Measurements from ENCODE around the gene AMOTL1. TPM values are rescaled to one million over a fixed set of nuclear protein-coding genes. Genes with fewer than 3 reads are reported as not detected.

The AMOTL1 gene
- total and polyA plus RNA-seq, 2 donors (not counting 3 experiments of a cell fraction or from before 2014, with no cell fraction given), result 12.5 to 37.8 TPM

DNA sequence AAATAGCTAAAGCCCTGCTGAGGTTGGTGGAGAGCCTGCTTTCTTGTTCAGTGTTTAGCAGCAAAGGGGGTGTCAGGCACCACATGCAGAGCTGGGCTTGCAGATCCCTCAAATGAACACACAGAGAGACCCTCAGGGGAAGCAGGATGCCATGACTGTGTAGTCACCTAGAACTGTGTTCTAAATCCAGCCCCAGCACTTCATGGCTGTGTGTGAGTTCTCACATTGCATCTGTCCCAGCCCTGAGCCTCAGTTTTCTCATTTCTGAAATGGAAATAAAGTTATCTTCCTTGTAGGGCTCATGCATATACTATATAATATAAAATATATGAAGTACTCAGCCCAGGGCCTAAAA is 158.1 kb downstream of the AMOTL1 start:
- FAIRE-seq (no peak), DNase-seq (ENCODE audit: low read depth, low spot score) (no peak)
- TF ChIP-seq POLR2AphosphoS5 (IDR thresholded peaks at IDR 0.05; ENCODE audit: insufficient read depth, low read depth, low read length) (no peak), GATA2 (IDR thresholded peaks at IDR 0.05; ENCODE audit: insufficient read depth, insufficient read length, low read depth, low read length) (no peak), FOS (IDR thresholded peaks at IDR 0.05; ENCODE audit: borderline replicate concordance, insufficient read depth, low read length) (no peak)
- intact Hi-C loops (cut with micrococcal nuclease) (loop anchor here (1.0 to 5.0 kb wide), 6 partner anchors 8 to 194 kb away; no protein-coding TSS in a partner anchor), dilution Hi-C loops (cut with MboI; ENCODE audit: extremely low pct_ligation_motif_present, low sequenced_read_pairs) (no loop called here)
- Histone ChIP-seq H3K27me3 (ENCODE audit: control insufficient read depth in 2 of 2, insufficient read depth in 2 of 2, low read length in 2 of 2) (no peaks in the 10 kb centered on the region), H4K20me1 (replicated peaks; ENCODE audit: control insufficient read depth, extremely low read depth, insufficient read depth, low read length) (no peaks in the 10 kb centered on the region), H3K9ac (replicated peaks; ENCODE audit: extremely low read depth, insufficient read depth, low read length) (peak overlapping the region; percentile 40), H3K4me3 (replicated peaks in 1 of 3; ENCODE audit: insufficient read depth in 1 of 3, low read depth in 1 of 3, low read length in 3 of 3) (no peak overlapping the region), H3K9me3 (replicated peaks; ENCODE audit: control insufficient read depth, insufficient read depth, low read length) (no peaks in the 10 kb centered on the region), H3K36me3 (ENCODE audit: control insufficient read depth in 2 of 2, extremely low read depth in 1 of 2, insufficient read depth in 2 of 2, low read length in 2 of 2) (no peaks in the 10 kb centered on the region), H3K9me1 (replicated peaks; ENCODE audit: control insufficient read depth, extremely low read depth, insufficient read depth, low read length) (no peaks in the 10 kb centered on the region), H3K79me2 (ENCODE audit: control insufficient read depth, insufficient read depth, low read length) (no peaks in the 10 kb centered on the region), H2AFZ (ENCODE audit: low read depth, low read length) (no peak overlapping the region), H3K4me2 (ENCODE audit: insufficient read depth, low read length) (peak overlapping the region; percentile 14), H3K27ac (ENCODE audit: insufficient read depth, low read depth, low read length) (peak overlapping the region; percentile 92), H3K4me1 (ENCODE audit: control insufficient read depth, extremely low read depth, insufficient read depth, low read length) (peaks cover 39% of the 10 kb centered on the region)
- ChIA-PET CTCF (interaction anchor here (0.9 to 1.9 kb wide), 4 partner anchors 28 to 49 kb away, joined by 3 to 17 read pairs (median 9); no protein-coding TSS in a partner anchor), POLR2A (interaction anchor here (1.7 kb wide), 1 partner anchor 47 kb away, joined by 5 read pairs; the partner anchor contains the start of genes CWC15 and KDM4D)
- TSS peak; percentile 68 for BruUV-seq (replicated peaks)

Other genes starting within 250 kb of the AMOTL1 start
- 4.4 and 5.3 TPM in 2 replicates for gene FUT4, start 224.4 kb upstream of the AMOTL1 start, total RNA-seq
- gene FUT4, start 224.4 kb upstream of the AMOTL1 start, polyA plus RNA-seq, result 2.4 and 2.5 TPM in 2 replicates
- 0.25 and 0.64 TPM in 2 replicates for gene PIWIL4, start 201.0 kb upstream of the AMOTL1 start, total RNA-seq
- gene PIWIL4, start 201.0 kb upstream of the AMOTL1 start, polyA plus RNA-seq, result 0.55 and 0.76 TPM in 2 replicates
- 72.0 and 75.6 TPM in 2 replicates for gene CWC15, start 205.2 kb downstream of the AMOTL1 start, total RNA-seq
- 11.1 and 16.9 TPM in 2 replicates for gene CWC15, start 205.2 kb downstream of the AMOTL1 start, polyA plus RNA-seq
- gene KDM4D, start 205.4 kb downstream of the AMOTL1 start, total RNA-seq, result 1.0 and 1.3 TPM in 2 replicates
- gene KDM4D, start 205.4 kb downstream of the AMOTL1 start, polyA plus RNA-seq, result 1.3 and 1.4 TPM in 2 replicates

Data from endothelial cell of umbilical vein (primary cell).